ENCODE results near the gene RHPN2. TPM values are rescaled to one million over a fixed set of nuclear protein-coding genes. Genes with fewer than 3 reads are reported as not detected.
"Not testable (repeated sequence)": the region's sequence is repeated elsewhere in the genome, so short reads cannot be mapped to it uniquely, and the experiment has no call there.

The RHPN2 gene
- polyA plus RNA-seq, 2 of the 4 experiments (the other 2 are of a cell fraction) = 60.5 to 140 TPM

- POLR2A ChIA-PET = no interaction called here
- Histone ChIP-seq H3K4me2 (no peak overlapping the region), H3K4me3 (no peak overlapping the region), H3K9me3 (no peaks in the 10 kb centered on the region), H3K4me1 (peaks cover 26% of the 10 kb centered on the region), H3K27ac (peak overlapping the region in 1 of 2 experiments; percentile 9; a peak in 2 of 6 replicates)
- no peak for DNase-seq (ENCODE audit: low read depth in 1 of 2, low spot score in 1 of 2)
- no peak for ATAC-seq
- TF ChIP-seq CHD2 (IDR thresholded peaks at IDR 0.05; ENCODE audit: low read length, partially characterized antibody) (no peak), HES2 (IDR thresholded peaks at IDR 0.05) (no peak), MAZ (IDR thresholded peaks at IDR 0.05; ENCODE audit: borderline replicate concordance, low read depth, low read length) (no peak), ELK1 (IDR thresholded peaks at IDR 0.05; ENCODE audit: low read depth, low read length) (no peak), ESRRA (IDR thresholded peaks at IDR 0.05; ENCODE audit: borderline replicate concordance, low read length) (no peak), ZSCAN20 (CRISPR knock-in tag; IDR thresholded peaks at IDR 0.05) (no peak), CTCF (IDR thresholded peaks at IDR 0.05) (no peak), POLR2AphosphoS2 (conservative IDR thresholded peaks at IDR 0.05; ENCODE audit: low read length) (no peak), CHD4 (IDR thresholded peaks at IDR 0.05; ENCODE audit: borderline replicate concordance) (0 out of 2 replicates have a peak, but pooled peaks have one; percentile 57), KDM1A (IDR thresholded peaks at IDR 0.05; ENCODE audit: low read depth) (peak; percentile 42; the same call in 1 of the 2 replicates), JUNB (IDR thresholded peaks at IDR 0.05) (no peak), FOSL2 (IDR thresholded peaks at IDR 0.05) (no peak), FOSL2 (CRISPR knock-in tag; IDR thresholded peaks at IDR 0.05) (no peak), PBX3 (IDR thresholded peaks at IDR 0.05) (no peak)
- 97% methylated on average over 14 of the region's 14 CpGs for WGBS (ENCODE audit: missing lambda C conversion rate)
- CTCF ChIA-PET = interaction anchor here (0.7 to 3.3 kb wide), 4 partner anchors 10 to 187 kb away, joined by 3 to 15 read pairs (median 3); no protein-coding TSS in a partner anchor
- no peak for FAIRE-seq
Measured at GRCh38 chr19:32997716-32998355, 66.9 kb downstream of the RHPN2 start.

- FAIRE-seq; H3K9me3 ChIP-seq; H3K4me3 ChIP-seq; POLR2A ChIA-PET; TF ChIP-seq FOSL2 (IDR thresholded peaks at IDR 0.05): not testable (repeated sequence)
- DNase-seq (ENCODE audit: low read depth in 1 of 2, low spot score in 1 of 2) (peak in 1 of 2 experiments; percentile 93), ATAC-seq (peak; percentile 70 to 84)
- TF ChIP-seq MAX (IDR thresholded peaks at IDR 0.05) (0 out of 2 replicates have a peak, but pooled peaks have one; percentile 36), JUN (IDR thresholded peaks at IDR 0.05) (peak in 1 of 2 experiments; percentile 30; a peak in 1 of 5 replicates), FOSL2 (CRISPR knock-in tag; IDR thresholded peaks at IDR 0.05) (peak; percentile 70), JUNB (IDR thresholded peaks at IDR 0.05) (peak; percentile 57), GATA3 (IDR thresholded peaks at IDR 0.05; ENCODE audit: borderline replicate concordance) (peak; percentile 86), EP300 (IDR thresholded peaks at IDR 0.05) (0 out of 5 replicates have a peak, but pooled peaks of 1 of the 2 experiments have one; percentile 20)
- peaks cover 19% of the 10 kb centered on the region for H3K4me1 ChIP-seq
- WGBS (ENCODE audit: missing lambda C conversion rate) = 28% methylated on average over 7 of the region's 7 CpGs
- H3K4me2 ChIP-seq = peak overlapping the region; percentile 41
- H3K27ac ChIP-seq = peak overlapping the region in 1 of 2 experiments; percentile 9; a peak in 2 of 6 replicates
- CTCF ChIA-PET = interaction anchor here (1.0 to 3.3 kb wide), 3 partner anchors 13 to 187 kb away, joined by 3 to 15 read pairs (median 3); no protein-coding TSS in a partner anchor
Measured at GRCh38 chr19:32997061-32997464, 67.6 kb downstream of the RHPN2 start.

- FAIRE-seq; H3K27ac ChIP-seq; H3K9me3 ChIP-seq; ATAC-seq; H3K4me2 ChIP-seq; POLR2A ChIA-PET; H3K4me3 ChIP-seq; DNase-seq (ENCODE audit: low read depth in 1 of 2, low spot score in 1 of 2): not testable (repeated sequence)
- H3K4me1 ChIP-seq = peaks cover 19% of the 10 kb centered on the region
- CTCF ChIA-PET = interaction anchor here (3.3 kb wide), 1 partner anchor 20 kb away, joined by 15 read pairs; no protein-coding TSS in a partner anchor
- 97% methylated on average over 17 of the region's 17 CpGs for whole genome bisulfite sequencing (ENCODE audit: missing lambda C conversion rate)
Measured at GRCh38 chr19:32995966-32996365, 68.7 kb downstream of the RHPN2 start.
